PC-9 (cell line): ENCODE data around the gene PRLR. TPM values are rescaled to one million over a fixed set of nuclear protein-coding genes. Genes with fewer than 3 reads are reported as not detected.

Experiments
- BruUV-seq: library from RNA; stranded (reverse); fragments of 400-500 nt; replicated peaks from 2 replicates; lab custom pipeline; 2021; lab: Mats Ljungman, UMichigan
- CTCF ChIA-PET: fragments of 300-600 bp; sonication (Branson Sonifier 250); formaldehyde crosslinking; loops from one replicate; lab custom pipeline; 2022; ENCODE audit warnings: antibody characterized with exemption; lab: Charles Lee
- POLR2A ChIA-PET: fragments of 300-600 bp; sonication (Branson Sonifier 250); formaldehyde crosslinking; loops from one replicate; lab custom pipeline; 2022; ENCODE audit warnings: antibody characterized with exemption; ENCODE audit not compliant: unreplicated experiment; lab: Charles Lee
- DNase-seq, 2 experiments: peaks; one replicate each; pipeline versions ENCODE4 v3.0.0 to v3.0.0-alpha.2; 2015 to 2022; ENCODE audit warnings: mixed read lengths in 1 of 2
- H2AFZ ChIP-seq: fragments of 200-600 bp; sonication (generic); 2 replicates; pipeline ENCODE4 v1.8.1; 2017; ENCODE audit warnings: antibody characterized with exemption
- H3F3A ChIP-seq: fragments of 200-600 bp; sonication (generic); 2 replicates; pipeline ENCODE4 v1.8.1; 2017; ENCODE audit warnings: antibody characterized with exemption, mild to moderate bottlenecking, low read depth; ENCODE audit not compliant: insufficient read depth
- H3K27ac ChIP-seq: fragments of 200-600 bp; sonication (generic); 2 replicates; pipeline ENCODE4 v1.6.1; 2016; ENCODE audit warnings: mixed run types
- H3K27me3 ChIP-seq: fragments of 200-600 bp; sonication (generic); 2 replicates; pipeline ENCODE4 v1.6.1; 2016; ENCODE audit warnings: low read depth, mixed run types; ENCODE audit not compliant: insufficient read depth
- H3K36me3 ChIP-seq: fragments of 200-600 bp; sonication (generic); 2 replicates; pipeline ENCODE4 v1.6.1; 2016; ENCODE audit warnings: low read depth, mixed run types
- H3K4me1 ChIP-seq: fragments of 200-600 bp; sonication (generic); replicated peaks from 2 replicates; pipeline ENCODE4 v1.6.1; 2016; ENCODE audit warnings: mixed run types; ENCODE audit not compliant: insufficient read depth
- H3K4me2 ChIP-seq: fragments of 200-600 bp; sonication (generic); 2 replicates; pipeline ENCODE4 v1.6.1; 2017; ENCODE audit warnings: mixed run types
- H3K4me3 ChIP-seq: fragments of 200-600 bp; sonication (generic); 2 replicates; pipeline ENCODE4 v1.6.1; 2016; ENCODE audit warnings: mixed run types
- H3K79me2 ChIP-seq: fragments of 200-600 bp; sonication (generic); 2 replicates; pipeline ENCODE4 v1.6.1; 2017; ENCODE audit warnings: low read depth, mixed run types
- H3K9me2 ChIP-seq: fragments of 200-600 bp; sonication (generic); 2 replicates; pipeline ENCODE4 v1.8.1; 2017; ENCODE audit warnings: mild to moderate bottlenecking; ENCODE audit not compliant: insufficient read depth
- H3K9me3 ChIP-seq: fragments of 200-600 bp; sonication (generic); 2 replicates; pipeline ENCODE4 v1.8.1; 2016; ENCODE audit warnings: low read depth; ENCODE audit not compliant: insufficient read depth
- H4K20me1 ChIP-seq: fragments of 200-600 bp; sonication (generic); 2 replicates; pipeline ENCODE4 v1.8.1; 2017; ENCODE audit not compliant: insufficient read depth
- CTCF ChIP-seq: fragments of 200-600 bp; sonication (generic); conservative IDR thresholded peaks from 2 replicates; pipeline ENCODE4 v1.6.1; 2017; ENCODE audit warnings: mixed run types, antibody characterized with exemption, mild to moderate bottlenecking, moderate library complexity
- EZH2 ChIP-seq: fragments of 200-600 bp; sonication (generic); IDR thresholded peaks from 2 replicates; pipeline ENCODE4 v1.8.0; 2017; ENCODE audit warnings: antibody characterized with exemption, low read depth
- intact Hi-C: fragments of 100-400 bp; cut with micrococcal nuclease; formaldehyde crosslinking; loops from one replicate; pipeline ENCODE4 v1.10.0; 2022; ENCODE audit not compliant: unreplicated experiment
- total RNA-seq: library from RNA; stranded (reverse); gene quantifications from 2 replicates; pipeline ENCODE4 v1.2.3, GENCODE V29; 2021

Gene PRLR
- total RNA-seq, 1 experiment from 2014 or later, result not detected

GRCh38 chr5:35266276-35266675 is 36.0 kb upstream of the PRLR start:
- Histone ChIP-seq H3K27ac (no peak overlapping the region), H3F3A (no peaks in the 10 kb centered on the region), H3K4me3 (no peak overlapping the region), H3K4me2 (no peak overlapping the region), H4K20me1 (no peaks in the 10 kb centered on the region), H2AFZ (no peak overlapping the region), H3K4me1 (no peaks in the 10 kb centered on the region), H3K79me2 (no peaks in the 10 kb centered on the region), H3K9me2 (no peaks in the 10 kb centered on the region), H3K36me3 (no peaks in the 10 kb centered on the region), H3K27me3 (no peaks in the 10 kb centered on the region), H3K9me3 (no peaks in the 10 kb centered on the region)
- ChIA-PET CTCF (no interaction called here), POLR2A (no interaction called here)
- no peak for DNase-seq
- intact Hi-C loops, result no loop called here
- no TSS peak for BruUV-seq
- TF ChIP-seq CTCF (no peak), EZH2 (no peak)

- Histone ChIP-seq H3K36me3 (no peaks in the 10 kb centered on the region), H2AFZ (no peak overlapping the region), H3K27me3 (no peaks in the 10 kb centered on the region), H3K79me2 (no peaks in the 10 kb centered on the region), H4K20me1 (no peaks in the 10 kb centered on the region), H3K4me2 (no peak overlapping the region), H3F3A (no peaks in the 10 kb centered on the region), H3K9me2 (no peaks in the 10 kb centered on the region), H3K4me3 (no peak overlapping the region), H3K4me1 (no peaks in the 10 kb centered on the region), H3K27ac (no peak overlapping the region), H3K9me3 (no peaks in the 10 kb centered on the region)
- CTCF ChIA-PET, result no interaction called here
- no TSS peak for BruUV-seq
- DNase-seq, result no peak
- intact Hi-C loops, result no loop called here
- POLR2A ChIA-PET, result no interaction called here
- TF ChIP-seq CTCF (no peak), EZH2 (no peak)
Observed at GRCh38 chr5:35264509-35264908, 34.2 kb upstream of the PRLR start.

GRCh38 chr5:35263266-35263877 is 33.1 kb upstream of the PRLR start:
- ChIA-PET CTCF (no interaction called here), POLR2A (no interaction called here)
- Histone ChIP-seq H3K79me2 (no peaks in the 10 kb centered on the region), H3K4me3 (no peak overlapping the region), H3K27ac (no peak overlapping the region), H3K4me1 (no peaks in the 10 kb centered on the region), H2AFZ (no peak overlapping the region), H3K9me3 (no peaks in the 10 kb centered on the region), H3K36me3 (no peaks in the 10 kb centered on the region), H3F3A (no peaks in the 10 kb centered on the region), H3K9me2 (no peaks in the 10 kb centered on the region), H3K27me3 (no peaks in the 10 kb centered on the region), H4K20me1 (no peaks in the 10 kb centered on the region), H3K4me2 (no peak overlapping the region)
- TF ChIP-seq EZH2, result no peak
- no peak for TF ChIP-seq CTCF
- intact Hi-C loops, result no loop called here
- BruUV-seq, result no TSS peak
- DNase-seq, result no peak
